GM12874 (cell line): Measurements from ENCODE around the gene SBK3.

Experiments used
- TF ChIP-seq, protein P1 (sequence below): IDR thresholded peaks from 2 replicates; pipeline ENCODE4 v1.5.1; 2011; ENCODE audit warnings: low read depth, mild to moderate bottlenecking, control low read depth, low read length, moderate library complexity; ENCODE audit not compliant: insufficient read depth

SBK3 gene

GRCh38 chr19:55508120-55508519 is 37.2 kb downstream of the SBK3 start:
- TF ChIP-seq, protein P1, sequence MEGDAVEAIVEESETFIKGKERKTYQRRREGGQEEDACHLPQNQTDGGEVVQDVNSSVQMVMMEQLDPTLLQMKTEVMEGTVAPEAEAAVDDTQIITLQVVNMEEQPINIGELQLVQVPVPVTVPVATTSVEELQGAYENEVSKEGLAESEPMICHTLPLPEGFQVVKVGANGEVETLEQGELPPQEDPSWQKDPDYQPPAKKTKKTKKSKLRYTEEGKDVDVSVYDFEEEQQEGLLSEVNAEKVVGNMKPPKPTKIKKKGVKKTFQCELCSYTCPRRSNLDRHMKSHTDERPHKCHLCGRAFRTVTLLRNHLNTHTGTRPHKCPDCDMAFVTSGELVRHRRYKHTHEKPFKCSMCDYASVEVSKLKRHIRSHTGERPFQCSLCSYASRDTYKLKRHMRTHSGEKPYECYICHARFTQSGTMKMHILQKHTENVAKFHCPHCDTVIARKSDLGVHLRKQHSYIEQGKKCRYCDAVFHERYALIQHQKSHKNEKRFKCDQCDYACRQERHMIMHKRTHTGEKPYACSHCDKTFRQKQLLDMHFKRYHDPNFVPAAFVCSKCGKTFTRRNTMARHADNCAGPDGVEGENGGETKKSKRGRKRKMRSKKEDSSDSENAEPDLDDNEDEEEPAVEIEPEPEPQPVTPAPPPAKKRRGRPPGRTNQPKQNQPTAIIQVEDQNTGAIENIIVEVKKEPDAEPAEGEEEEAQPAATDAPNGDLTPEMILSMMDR: no peak

DNA sequence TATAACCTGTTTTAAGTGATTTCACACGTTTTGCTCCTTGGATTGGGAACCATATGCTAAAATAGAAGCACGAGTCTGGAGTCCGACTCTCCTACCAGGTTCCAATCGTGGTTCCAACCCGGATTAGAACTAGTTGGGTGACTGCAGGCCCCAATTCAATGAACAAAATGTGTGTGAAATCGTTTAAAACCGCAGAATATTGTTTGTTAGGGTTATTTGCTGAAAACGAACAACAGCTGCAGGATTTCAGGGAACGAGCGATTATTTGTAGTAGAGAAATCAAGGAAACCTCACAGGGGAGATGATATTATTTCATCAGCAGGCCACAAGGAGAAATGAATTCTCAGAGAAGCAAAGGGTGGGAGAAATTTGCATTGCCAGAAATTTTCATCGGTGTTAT is 40.4 kb downstream of the SBK3 start:
- TF ChIP-seq, protein P1: no peak

DNA sequence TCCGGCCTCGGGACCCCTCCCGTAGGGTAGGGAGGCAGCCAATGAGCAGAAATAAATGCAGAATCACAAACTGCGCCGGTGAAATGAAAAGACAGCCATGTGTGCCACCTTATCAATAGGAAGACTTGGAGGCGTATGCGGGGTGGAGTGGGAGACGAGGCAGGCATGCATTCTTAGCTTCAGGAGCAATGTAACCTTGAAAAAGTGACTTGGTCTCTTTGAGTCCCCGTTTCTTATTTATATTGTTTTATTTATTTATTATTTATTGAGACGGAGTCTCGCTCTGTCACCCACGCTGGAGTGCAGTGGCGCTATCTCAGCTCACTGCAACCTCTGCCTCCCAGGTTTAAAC is 41.1 kb downstream of the SBK3 start:
- TF ChIP-seq, protein P1: no peak

GRCh38 chr19:55503502-55504251 is 41.7 kb downstream of the SBK3 start:
- TF ChIP-seq, protein P1: peak; percentile 98

GRCh38 chr19:55503157-55503501 is 42.2 kb downstream of the SBK3 start:
- TF ChIP-seq, protein P1: no peak

DNA sequence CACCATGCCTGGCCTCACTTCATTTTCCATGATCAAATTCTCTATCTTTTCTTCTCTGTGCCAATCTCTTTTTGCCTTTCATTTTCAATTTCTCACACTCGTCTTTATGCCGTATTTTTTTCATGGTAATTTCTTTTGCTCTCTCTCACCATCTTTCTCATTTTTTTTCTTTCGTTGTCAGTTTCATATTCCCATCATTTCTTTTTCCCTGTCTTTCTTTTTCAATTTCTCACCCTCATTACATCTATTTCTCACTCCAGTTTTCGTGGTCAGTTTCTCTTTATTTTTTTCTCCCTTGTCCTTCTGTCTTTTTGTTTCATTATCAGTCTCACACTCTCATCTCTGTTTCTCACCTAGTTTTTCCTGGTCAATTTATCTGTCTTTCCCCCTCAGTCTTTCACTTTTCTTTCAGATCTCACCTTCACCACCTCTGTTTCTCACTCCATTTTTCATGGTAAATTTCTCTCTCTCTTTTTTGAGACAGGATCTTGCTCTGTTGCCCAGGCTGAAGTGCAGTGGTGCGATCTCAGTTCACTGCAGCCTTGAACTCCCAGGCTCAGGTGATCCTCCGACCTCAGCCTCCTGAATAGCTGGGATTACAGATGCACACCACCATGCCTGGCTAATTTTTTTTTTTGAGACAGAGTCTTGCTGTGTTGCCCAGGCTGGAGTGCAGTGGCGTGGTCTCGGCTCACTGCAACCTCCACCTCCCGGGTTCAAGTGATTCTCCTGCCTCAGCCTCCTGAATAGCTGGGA is 43.0 kb downstream of the SBK3 start:
- TF ChIP-seq, protein P1: no peak

DNA sequence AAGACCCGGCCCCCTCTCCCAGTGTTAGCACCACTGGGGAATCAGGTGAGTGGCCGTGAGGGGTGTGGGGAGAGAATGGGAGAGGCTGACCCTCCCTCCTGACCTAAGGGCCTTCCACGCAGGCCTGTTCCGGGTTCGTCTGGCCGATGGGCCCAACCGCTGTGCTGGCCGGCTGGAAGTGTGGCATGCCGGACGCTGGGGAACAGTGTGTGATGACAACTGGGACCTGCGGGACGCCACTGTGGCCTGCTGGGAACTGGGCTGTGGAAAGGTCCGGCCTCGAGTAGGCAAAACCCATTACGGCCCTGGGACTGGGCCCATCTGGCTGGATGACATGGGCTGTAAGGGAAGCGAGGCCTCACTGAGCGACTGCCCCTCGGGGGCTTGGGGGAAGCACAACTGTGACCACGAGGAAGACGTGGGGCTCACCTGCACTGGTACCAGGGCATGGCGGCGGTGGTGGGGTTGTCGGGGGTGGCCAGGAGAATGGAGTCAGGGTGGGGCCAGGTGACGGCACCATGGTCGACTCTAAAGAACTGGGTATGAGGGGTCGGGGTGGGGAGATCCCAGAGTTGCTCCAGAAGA is 44.9 kb downstream of the SBK3 start:
- TF ChIP-seq, protein P1: no peak
